ENCODE measurements around the gene EDEM3. TPM values are rescaled to one million over a fixed set of nuclear protein-coding genes. Genes with fewer than 3 reads are reported as not detected.
"Not testable (repeated sequence)": the region's sequence is repeated elsewhere in the genome, so short reads cannot be mapped to it uniquely, and the experiment has no call there.

EDEM3 gene
- total RNA-seq, 2 experiments from 2014 or later: 39.3 to 42.9 TPM

- peaks cover 1% of the 10 kb centered on the region for H3K4me1 Mint-ChIP-seq
- H3K36me3 Mint-ChIP-seq (ENCODE audit: low read depth): peaks cover 74% of the 10 kb centered on the region
- CTCF ChIA-PET: no interaction called here
- no peaks in the 10 kb centered on the region for H3K9me3 Mint-ChIP-seq
- no peak overlapping the region for H3K27ac Mint-ChIP-seq
- POLR2A ChIA-PET: interaction anchor here (1.0 kb wide), 1 partner anchor 14 kb away, joined by 3 read pairs; no protein-coding TSS in a partner anchor
- H3K27me3 Mint-ChIP-seq: no peaks in the 10 kb centered on the region
- H3K4me3 Mint-ChIP-seq: no peak overlapping the region
- DNase-seq: no peak
Observed at GRCh38 chr1:184705271-184705670, 49.4 kb downstream of the EDEM3 start.

GRCh38 chr1:184701816-184702215 lies 52.8 kb downstream of the EDEM3 start:
- POLR2A ChIA-PET: no interaction called here
- Mint-ChIP-seq H3K27me3 (no peaks in the 10 kb centered on the region), H3K36me3 (ENCODE audit: low read depth) (peaks cover 60% of the 10 kb centered on the region), H3K4me1 (no peaks in the 10 kb centered on the region), H3K4me3 (no peak overlapping the region), H3K27ac (no peak overlapping the region), H3K9me3 (no peaks in the 10 kb centered on the region)
- CTCF ChIA-PET: no interaction called here
- DNase-seq: no peak

DNA sequence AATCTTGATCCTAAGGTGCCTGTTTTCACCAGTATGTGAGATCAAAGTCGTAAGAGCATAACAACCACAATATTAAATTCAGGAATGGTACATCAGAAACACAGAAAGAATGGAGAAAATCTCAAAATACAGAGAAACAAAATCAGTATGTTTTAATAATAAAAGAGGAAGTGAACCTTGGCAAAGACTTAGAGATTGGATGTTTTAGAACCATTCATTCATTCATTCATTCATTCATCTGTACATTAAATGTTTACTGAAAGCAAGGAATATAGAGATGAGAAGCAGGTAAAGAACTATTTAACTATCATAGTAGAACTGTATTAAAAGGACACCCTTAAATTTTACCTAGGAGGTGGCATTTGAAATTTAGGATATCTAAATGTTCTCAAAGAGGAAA lies 55.7 kb downstream of the EDEM3 start:
- Mint-ChIP-seq H3K36me3 (ENCODE audit: low read depth) (peaks cover 62% of the 10 kb centered on the region), H3K4me1 (peaks cover 8% of the 10 kb centered on the region), H3K4me3 (no peak overlapping the region), H3K9me3 (no peaks in the 10 kb centered on the region), H3K27ac (no peak overlapping the region), H3K27me3 (no peaks in the 10 kb centered on the region)
- CTCF ChIA-PET: no interaction called here
- no peak for DNase-seq
- POLR2A ChIA-PET: no interaction called here

DNA sequence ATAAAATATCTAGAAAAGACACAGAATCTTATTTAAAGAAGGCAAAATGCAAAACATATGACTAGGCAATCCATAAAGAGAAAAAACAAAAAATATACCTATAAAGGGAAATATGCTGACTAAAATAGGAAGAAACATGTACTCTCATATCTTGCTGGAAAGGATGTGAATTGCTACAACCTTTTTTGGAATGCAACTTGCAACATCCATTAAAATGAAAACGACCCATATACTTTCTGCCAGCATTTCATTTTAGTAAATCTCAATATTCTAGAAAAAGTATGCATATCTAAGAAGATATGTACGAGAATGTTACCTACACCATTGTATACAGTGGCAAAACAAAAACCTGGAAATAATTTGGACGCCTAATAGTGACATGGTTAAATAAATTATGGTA lies 56.6 kb downstream of the EDEM3 start:
- CTCF ChIA-PET: no interaction called here
- Mint-ChIP-seq H3K27ac (no peak overlapping the region), H3K27me3 (no peaks in the 10 kb centered on the region), H3K36me3 (ENCODE audit: low read depth) (peaks cover 64% of the 10 kb centered on the region), H3K4me1 (peaks cover 8% of the 10 kb centered on the region), H3K9me3 (no peaks in the 10 kb centered on the region), H3K4me3 (no peak overlapping the region)
- no peak for DNase-seq
- POLR2A ChIA-PET: no interaction called here

- Mint-ChIP-seq H3K4me1 (peaks cover 8% of the 10 kb centered on the region), H3K9me3 (no peaks in the 10 kb centered on the region), H3K27me3 (no peaks in the 10 kb centered on the region), H3K27ac (no peak overlapping the region), H3K36me3 (ENCODE audit: low read depth) (peaks cover 55% of the 10 kb centered on the region), H3K4me3 (no peak overlapping the region)
- ChIA-PET CTCF (interaction anchor here (0.6 kb wide), 1 partner anchor 40 kb away, joined by 3 read pairs; no protein-coding TSS in a partner anchor), POLR2A (interaction anchor here (1.1 kb wide), 1 partner anchor 57 kb away, joined by 3 read pairs; no protein-coding TSS in a partner anchor)
- DNase-seq: no peak
Observed at GRCh38 chr1:184696403-184696802, 58.3 kb downstream of the EDEM3 start.

DNA sequence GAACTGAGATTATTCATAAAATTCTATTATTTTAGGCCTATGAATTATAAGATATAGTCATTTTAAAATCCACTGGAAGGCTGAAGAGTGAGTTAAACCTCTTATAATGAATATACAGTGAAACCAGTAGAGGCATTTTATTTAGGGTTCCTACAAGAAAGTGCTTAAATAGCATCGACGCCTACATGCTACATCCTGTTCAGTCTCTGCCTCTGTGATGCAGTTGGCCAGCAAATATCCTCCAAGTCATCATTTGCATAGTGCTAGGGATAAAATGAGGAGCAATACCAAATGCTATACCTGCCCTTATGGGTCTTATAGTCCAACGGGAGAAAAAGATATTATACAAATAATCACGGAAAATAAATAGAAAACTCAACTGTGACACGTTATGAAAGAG lies 59.6 kb downstream of the EDEM3 start:
- Mint-ChIP-seq H3K4me3 (no peak overlapping the region), H3K27me3 (no peaks in the 10 kb centered on the region), H3K36me3 (ENCODE audit: low read depth) (peaks cover 53% of the 10 kb centered on the region), H3K4me1 (peaks cover 8% of the 10 kb centered on the region), H3K27ac (no peak overlapping the region), H3K9me3 (no peaks in the 10 kb centered on the region)
- ChIA-PET CTCF (no interaction called here), POLR2A (no interaction called here)
- DNase-seq: no peak

GRCh38 chr1:184693011-184693410 lies 61.6 kb downstream of the EDEM3 start:
- H3K36me3 Mint-ChIP-seq (ENCODE audit: low read depth): peaks cover 40% of the 10 kb centered on the region
- ChIA-PET POLR2A (no interaction called here), CTCF (interaction anchor here (1.3 kb wide), 1 partner anchor 27 kb away, joined by 3 read pairs; no protein-coding TSS in a partner anchor)
- H3K27me3 Mint-ChIP-seq: no peaks in the 10 kb centered on the region
- H3K9me3 Mint-ChIP-seq: no peaks in the 10 kb centered on the region
- H3K27ac Mint-ChIP-seq: no peak overlapping the region
- H3K4me3 Mint-ChIP-seq: no peak overlapping the region
- DNase-seq: no peak
- peaks cover 8% of the 10 kb centered on the region for H3K4me1 Mint-ChIP-seq

DNA sequence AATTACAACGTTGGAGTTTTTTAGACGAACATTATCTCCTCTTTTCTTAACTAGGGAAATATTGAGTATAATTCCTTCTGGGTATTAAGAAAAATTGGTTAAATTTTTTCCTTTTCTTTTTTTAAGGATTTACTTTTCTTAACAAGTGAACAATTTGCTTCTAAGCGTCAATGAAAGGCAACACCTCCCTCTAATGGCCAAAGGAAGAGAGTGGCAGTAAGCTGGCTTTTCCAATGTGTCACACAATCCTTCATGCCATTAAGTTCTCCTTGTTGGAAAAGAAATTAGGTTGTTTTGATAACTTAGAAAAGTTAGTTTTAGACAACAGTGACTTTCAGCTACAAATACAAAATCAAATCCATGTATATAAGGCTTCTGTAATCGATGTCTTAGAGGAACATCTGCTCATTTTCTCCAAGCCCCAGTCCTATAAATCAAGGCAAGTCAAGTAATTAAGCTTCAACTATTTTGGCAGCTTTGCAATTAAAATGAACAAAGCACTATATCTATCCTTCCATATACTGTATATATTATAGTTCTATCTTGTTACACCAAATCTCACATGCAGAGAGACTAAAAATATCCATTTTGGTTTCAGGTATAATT lies 62.8 kb downstream of the EDEM3 start:
- H3K27ac Mint-ChIP-seq: no peak overlapping the region
- no peaks in the 10 kb centered on the region for H3K9me3 Mint-ChIP-seq
- CTCF ChIA-PET: interaction anchor here (0.7 to 1.5 kb wide), 4 partner anchors 26 to 722 kb away, joined by 3 to 4 read pairs (median 3); partner anchors contain the start of gene RNF2
- H3K4me1 Mint-ChIP-seq: peaks cover 8% of the 10 kb centered on the region
- DNase-seq: no peak
- POLR2A ChIA-PET: interaction anchor here (0.9 kb wide), 1 partner anchor 14 kb away, joined by 3 read pairs; no protein-coding TSS in a partner anchor
- no peak overlapping the region for H3K4me3 Mint-ChIP-seq
- H3K27me3 Mint-ChIP-seq: no peaks in the 10 kb centered on the region
- H3K36me3 Mint-ChIP-seq (ENCODE audit: low read depth): peaks cover 39% of the 10 kb centered on the region

- Mint-ChIP-seq H3K27ac (no peak overlapping the region), H3K27me3 (no peaks in the 10 kb centered on the region), H3K4me1 (no peaks in the 10 kb centered on the region), H3K4me3 (no peak overlapping the region), H3K9me3 (no peaks in the 10 kb centered on the region), H3K36me3 (ENCODE audit: low read depth) (peaks cover 5% of the 10 kb centered on the region)
- ChIA-PET POLR2A (no interaction called here), CTCF (no interaction called here)
- no peak for DNase-seq
Observed at GRCh38 chr1:184686540-184686939, 68.1 kb downstream of the EDEM3 start.

DNA sequence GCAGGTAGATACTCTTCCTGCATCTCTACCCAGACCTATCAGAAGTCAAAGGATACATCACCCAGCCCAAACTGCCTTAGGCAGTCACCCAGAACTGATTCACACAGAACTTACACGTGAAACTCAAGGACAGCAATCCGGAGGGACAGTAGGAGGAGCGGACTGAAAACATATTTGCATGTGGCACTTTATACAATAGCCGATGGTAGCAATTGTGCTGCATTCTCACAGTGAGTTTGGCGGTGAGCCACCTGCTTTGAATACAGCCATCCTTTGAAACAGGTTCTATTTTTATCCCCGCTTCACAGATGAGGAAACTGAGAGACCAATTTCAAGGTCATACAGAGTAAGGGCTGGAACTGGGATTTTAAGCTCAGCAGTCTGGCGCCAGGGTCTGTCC lies 69.5 kb downstream of the EDEM3 start:
- H3K27me3 Mint-ChIP-seq: no peaks in the 10 kb centered on the region
- H3K4me3 Mint-ChIP-seq: no peak overlapping the region
- peaks cover 9% of the 10 kb centered on the region for H3K9me3 Mint-ChIP-seq
- no peak overlapping the region for H3K27ac Mint-ChIP-seq
- no peak for DNase-seq
- peaks cover 1% of the 10 kb centered on the region for H3K36me3 Mint-ChIP-seq (ENCODE audit: low read depth)
- ChIA-PET POLR2A (no interaction called here), CTCF (no interaction called here)
- H3K4me1 Mint-ChIP-seq: no peaks in the 10 kb centered on the region

DNA sequence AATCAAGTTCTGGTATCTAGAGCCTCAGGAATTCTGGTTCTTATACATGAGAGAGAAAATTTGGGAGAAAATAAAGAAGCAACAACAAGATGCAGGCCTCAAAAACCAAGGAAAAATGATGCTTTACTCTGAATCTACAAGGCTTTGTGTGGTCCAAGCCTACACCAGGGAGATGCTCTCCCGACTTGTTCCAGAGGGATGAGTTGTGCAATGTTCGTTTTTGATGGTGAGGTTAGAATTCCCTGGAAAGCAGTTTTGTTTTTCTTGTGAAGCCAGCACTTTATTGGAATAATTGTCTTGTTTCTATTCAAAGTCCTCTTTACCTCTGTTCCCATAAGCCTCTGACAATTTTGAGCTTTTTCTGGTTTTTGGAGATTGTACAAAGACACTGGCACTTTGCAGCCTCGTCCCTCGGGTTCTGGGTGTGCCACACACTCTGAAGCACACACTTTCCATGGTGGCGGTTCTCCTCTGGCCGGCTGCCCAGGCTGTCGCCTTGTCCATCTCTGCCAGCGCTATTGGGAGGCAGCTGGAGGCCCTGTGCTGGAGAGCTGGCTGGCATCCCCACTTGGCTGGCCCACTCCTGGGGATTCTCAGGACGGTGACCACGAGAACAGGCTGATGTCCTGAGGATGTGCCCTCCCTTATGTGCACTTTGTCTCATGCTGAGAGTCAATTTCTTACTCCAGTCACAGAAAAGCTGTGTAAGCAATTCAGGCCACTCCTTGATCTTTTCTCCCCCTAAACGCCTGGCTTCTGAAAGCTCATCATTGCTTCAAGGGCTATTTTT lies 70.2 kb downstream of the EDEM3 start:
- H3K27me3 Mint-ChIP-seq: no peaks in the 10 kb centered on the region
- no peak overlapping the region for H3K4me3 Mint-ChIP-seq
- peaks cover 9% of the 10 kb centered on the region for H3K9me3 Mint-ChIP-seq
- no peak for DNase-seq
- no peak overlapping the region for H3K27ac Mint-ChIP-seq
- POLR2A ChIA-PET: no interaction called here
- CTCF ChIA-PET: no interaction called here
- H3K36me3 Mint-ChIP-seq (ENCODE audit: low read depth): no peaks in the 10 kb centered on the region
- no peaks in the 10 kb centered on the region for H3K4me1 Mint-ChIP-seq

GRCh38 chr1:184682956-184683355 lies 71.7 kb downstream of the EDEM3 start:
- POLR2A ChIA-PET: no interaction called here
- H3K27ac Mint-ChIP-seq: no peak overlapping the region
- no peak overlapping the region for H3K4me3 Mint-ChIP-seq
- H3K36me3 Mint-ChIP-seq (ENCODE audit: low read depth): no peaks in the 10 kb centered on the region
- no peak for DNase-seq
- peaks cover 9% of the 10 kb centered on the region for H3K9me3 Mint-ChIP-seq
- no peaks in the 10 kb centered on the region for H3K4me1 Mint-ChIP-seq
- no peaks in the 10 kb centered on the region for H3K27me3 Mint-ChIP-seq
- CTCF ChIA-PET: no interaction called here

GRCh38 chr1:184680611-184681225 lies 73.9 kb downstream of the EDEM3 start:
- POLR2A ChIA-PET; H3K36me3 Mint-ChIP-seq (ENCODE audit: low read depth); H3K4me1 Mint-ChIP-seq; H3K27ac Mint-ChIP-seq; CTCF ChIA-PET; H3K9me3 Mint-ChIP-seq; H3K27me3 Mint-ChIP-seq; DNase-seq; H3K4me3 Mint-ChIP-seq: not testable (repeated sequence)
